Measurements from ENCODE around the gene IL11RA. TPM values are rescaled to one million over a fixed set of nuclear protein-coding genes. Genes with fewer than 3 reads are reported as not detected.

The IL11RA gene
- total and polyA plus RNA-seq, 2 of the 8 experiments (the other 6 are each of a cell fraction or from before 2014, with no cell fraction given) = 5.5 to 9.1 TPM

GRCh38 chr9:34693560-34693959 lies 41.6 kb downstream of the IL11RA start (continued):
- no peak for TF ChIP-seq CHD1 (IDR thresholded peaks at IDR 0.05; ENCODE audit: low read depth, low read length)

- H2BK20ac ChIP-seq (ENCODE audit: low read length) = no peak overlapping the region
- H3K23me2 ChIP-seq (ENCODE audit: low read depth, low read length) = no peaks in the 10 kb centered on the region; the same call in 1 of the 2 replicates
- H3K23ac ChIP-seq (ENCODE audit: insufficient read length) = no peak overlapping the region
- H3K4me2 ChIP-seq (ENCODE audit: insufficient read depth in 1 of 2, low read depth in 2 of 2, low read length in 2 of 2) = no peak overlapping the region
- no peak overlapping the region for H3K27ac ChIP-seq (ENCODE audit: low read depth, low read length)
- no peaks in the 10 kb centered on the region for H4K20me1 ChIP-seq (replicated peaks in 1 of 2; ENCODE audit: control insufficient read depth in 1 of 2, insufficient read depth in 2 of 2, low read length in 2 of 2)
- no peak overlapping the region for H3K4me3 ChIP-seq (ENCODE audit: extremely low read depth in 1 of 4, insufficient read depth in 2 of 4, low read depth in 3 of 4, low read length in 4 of 4)
- H4K91ac ChIP-seq (replicated peaks; ENCODE audit: insufficient read length, low read length) = no peak overlapping the region
- no peaks in the 10 kb centered on the region for H3K36me3 ChIP-seq (ENCODE audit: control insufficient read depth in 2 of 4, insufficient read depth in 4 of 4, low read length in 3 of 4)
- no peak overlapping the region for H3K14ac ChIP-seq (ENCODE audit: insufficient read length)
- H4K5ac ChIP-seq (ENCODE audit: insufficient read length, low read depth, low read length) = no peak overlapping the region
- FAIRE-seq (no peak), DNase-seq (ENCODE audit: low read depth in 1 of 2, low spot score in 2 of 2) (no peak)
- H2BK12ac ChIP-seq (ENCODE audit: low read depth, low read length) = no peak overlapping the region
- no peak overlapping the region for H2BK15ac ChIP-seq (ENCODE audit: low read length)
- no peak overlapping the region for H3K18ac ChIP-seq (ENCODE audit: extremely low read depth, low read length)
- no peak overlapping the region for H4K8ac ChIP-seq (ENCODE audit: extremely low read depth, insufficient read depth, low read length)
- H2AK5ac ChIP-seq (ENCODE audit: low read depth, low read length) = no peak overlapping the region
- no peak overlapping the region for H2BK120ac ChIP-seq (replicated peaks; ENCODE audit: low read depth, low read length)
- no peak overlapping the region for H2AFZ ChIP-seq (ENCODE audit: low read length)
- H3K4ac ChIP-seq (replicated peaks; ENCODE audit: insufficient read length, low read depth, low read length) = no peak overlapping the region
- CTCF ChIA-PET (ENCODE audit: partially characterized antibody) = interaction anchor here (2.1 kb wide), 1 partner anchor 20 kb away, joined by 9 read pairs; no protein-coding TSS in a partner anchor
- no peaks in the 10 kb centered on the region; a peak in 1 of 7 replicates for H3K4me1 ChIP-seq (replicated peaks in 1 of 4; ENCODE audit: control insufficient read depth in 3 of 4, insufficient read depth in 4 of 4, low read length in 3 of 4)
- no peak overlapping the region for H3K9ac ChIP-seq (replicated peaks in 1 of 4; ENCODE audit: extremely low read depth in 1 of 4, low read depth in 3 of 4, low read length in 3 of 4)
- H3K56ac ChIP-seq (replicated peaks; ENCODE audit: insufficient read length, low read depth, low read length) = no peak overlapping the region
- POLR2A ChIA-PET (ENCODE audit: partially characterized antibody) = no interaction called here
- peaks cover 0 to 10% (median 4%) of the 10 kb centered on the region in 4 experiments; a peak in 4 of 7 replicates for H3K27me3 ChIP-seq (replicated peaks in 1 of 4; ENCODE audit: control insufficient read depth in 3 of 4, extremely low read depth in 1 of 4, insufficient read depth in 3 of 4, low read length in 3 of 4)
- no peaks in the 10 kb centered on the region for H3K79me1 ChIP-seq (ENCODE audit: low read depth, low read length)
- H3K79me2 ChIP-seq (ENCODE audit: control insufficient read depth in 1 of 2, insufficient read depth in 2 of 2, low read length in 2 of 2) = no peaks in the 10 kb centered on the region
- H3K9me3 ChIP-seq (ENCODE audit: insufficient read depth in 2 of 2, low read depth in 1 of 2, low read length in 1 of 2) = no peaks in the 10 kb centered on the region
- H2BK5ac ChIP-seq (ENCODE audit: low read depth, low read length) = no peak overlapping the region
- TF ChIP-seq CEBPB (IDR thresholded peaks at IDR 0.05; ENCODE audit: low read depth, low read length) = no peak
- TF ChIP-seq JUN (IDR thresholded peaks at IDR 0.05; ENCODE audit: low read depth, low read length) = no peak
- TF ChIP-seq ATF3 (IDR thresholded peaks at IDR 0.05; ENCODE audit: insufficient read depth, low read depth, low read length) = no peak
- no peak for TF ChIP-seq TAF1 (IDR thresholded peaks at IDR 0.05; ENCODE audit: low read depth, low read length)
- TF ChIP-seq CREB1 (IDR thresholded peaks at IDR 0.05) = no peak
- TF ChIP-seq FOSL1 (IDR thresholded peaks at IDR 0.05; ENCODE audit: insufficient read depth, low read depth, low read length) = no peak
- TF ChIP-seq CBX5 (IDR thresholded peaks at IDR 0.05; ENCODE audit: low read depth, low read length) = no peak
- no peak for TF ChIP-seq EP300 (IDR thresholded peaks at IDR 0.05; ENCODE audit: borderline replicate concordance in 1 of 2, low read depth in 2 of 2, low read length in 2 of 2)
- TF ChIP-seq SIX5 (IDR thresholded peaks at IDR 0.05; ENCODE audit: low read depth, low read length) = no peak
- TF ChIP-seq HDAC2 (IDR thresholded peaks at IDR 0.05; ENCODE audit: borderline replicate concordance in 1 of 2, low read depth in 2 of 2, low read length in 2 of 2) = no peak
- no peak for TF ChIP-seq MAX (IDR thresholded peaks at IDR 0.05)
- no peak for TF ChIP-seq BCL11A (IDR thresholded peaks at IDR 0.05; ENCODE audit: low read depth in 2 of 2, low read length in 2 of 2)
Observed at GRCh38 chr9:34694811-34695210, 42.8 kb downstream of the IL11RA start.

Data from H1 (cell line).